Type B pancreatic cell (in vitro differentiated cells): ENCODE measurements around the gene OARD1. TPM values are rescaled to one million over a fixed set of nuclear protein-coding genes. Genes with fewer than 3 reads are reported as not detected.
A peak's percentile ranks its signal among the peaks of the same experiment; 100 is the strongest.

Experiments used
- DNase-seq: peaks from one replicate; pipeline ENCODE4 v3.0.0; 2021; ENCODE audit warnings: mixed read lengths; ENCODE audit not compliant: unreplicated experiment; ENCODE audit errors: extremely low spot score
- H3K27ac Mint-ChIP-seq: 2 replicates; pipeline ENCODE4 v1.8.0; 2021; ENCODE audit warnings: mild to moderate bottlenecking, mixed read lengths
- H3K27me3 Mint-ChIP-seq: 2 replicates; pipeline ENCODE4 v1.8.0; 2021; ENCODE audit warnings: mixed read lengths
- H3K36me3 Mint-ChIP-seq: 2 replicates; pipeline ENCODE4 v1.8.0; 2021; ENCODE audit warnings: mixed read lengths
- H3K4me1 Mint-ChIP-seq: one replicate; pipeline ENCODE4 v1.8.0; 2021; ENCODE audit warnings: mixed read lengths; ENCODE audit not compliant: unreplicated experiment
- H3K4me3 Mint-ChIP-seq: 2 replicates; pipeline ENCODE4 v1.8.0; 2021; ENCODE audit warnings: mild to moderate bottlenecking, mixed read lengths
- H3K9me3 Mint-ChIP-seq: 2 replicates; pipeline ENCODE4 v1.8.0; 2021; ENCODE audit warnings: mixed read lengths
- CTCF ChIP-seq: fragments of 200-600 bp; sonication (generic); conservative IDR thresholded peaks from 2 replicates; pipeline ENCODE4 v1.5.0; 2021; ENCODE audit warnings: antibody characterized with exemption, mild to moderate bottlenecking
- total RNA-seq: library from RNA; stranded (reverse); gene quantifications from 2 replicates; pipeline ENCODE4 v1.2.1, GENCODE V29; 2021; ENCODE audit warnings: low replicate concordance

The OARD1 gene
- total RNA-seq, 1 donor from 2014 or later: 33.7 TPM

GRCh38 chr6:41038205-41038604 lies 34.0 kb downstream of the OARD1 start:
- H3K9me3 Mint-ChIP-seq: no peaks in the 10 kb centered on the region
- H3K4me1 Mint-ChIP-seq: peaks cover 24% of the 10 kb centered on the region
- DNase-seq: no peak
- H3K27ac Mint-ChIP-seq: no peak overlapping the region
- H3K36me3 Mint-ChIP-seq: no peaks in the 10 kb centered on the region
- H3K27me3 Mint-ChIP-seq: no peaks in the 10 kb centered on the region
- H3K4me3 Mint-ChIP-seq: no peak overlapping the region
- no peak for TF ChIP-seq CTCF

GRCh38 chr6:41037107-41037900 lies 34.9 kb downstream of the OARD1 start:
- Mint-ChIP-seq H3K9me3 (no peaks in the 10 kb centered on the region), H3K4me1 (peaks cover 24% of the 10 kb centered on the region), H3K27ac (peak overlapping the region; percentile 90), H3K4me3 (peak overlapping the region; percentile 6), H3K36me3 (no peaks in the 10 kb centered on the region), H3K27me3 (no peaks in the 10 kb centered on the region)
- DNase-seq: no peak
- no peak for TF ChIP-seq CTCF

- TF ChIP-seq CTCF: no peak
- Mint-ChIP-seq H3K27ac (peak overlapping the region; percentile 90), H3K9me3 (no peaks in the 10 kb centered on the region), H3K4me3 (peak overlapping the region; percentile 6), H3K27me3 (no peaks in the 10 kb centered on the region), H3K36me3 (no peaks in the 10 kb centered on the region), H3K4me1 (peaks cover 24% of the 10 kb centered on the region)
- DNase-seq: no peak
Observed at GRCh38 chr6:41036601-41037000, 35.6 kb downstream of the OARD1 start.

GRCh38 chr6:41036186-41036585 lies 36.0 kb downstream of the OARD1 start:
- H3K36me3 Mint-ChIP-seq: no peaks in the 10 kb centered on the region
- peaks cover 24% of the 10 kb centered on the region for H3K4me1 Mint-ChIP-seq
- no peaks in the 10 kb centered on the region for H3K27me3 Mint-ChIP-seq
- no peak overlapping the region for H3K4me3 Mint-ChIP-seq
- peak overlapping the region; percentile 90 for H3K27ac Mint-ChIP-seq
- DNase-seq: no peak
- H3K9me3 Mint-ChIP-seq: no peaks in the 10 kb centered on the region
- no peak for TF ChIP-seq CTCF

GRCh38 chr6:41033776-41034175 lies 38.4 kb downstream of the OARD1 start:
- no peak overlapping the region for H3K4me3 Mint-ChIP-seq
- peaks cover 20% of the 10 kb centered on the region for H3K4me1 Mint-ChIP-seq
- no peak overlapping the region for H3K27ac Mint-ChIP-seq
- no peaks in the 10 kb centered on the region for H3K27me3 Mint-ChIP-seq
- no peaks in the 10 kb centered on the region for H3K9me3 Mint-ChIP-seq
- DNase-seq: no peak
- no peaks in the 10 kb centered on the region for H3K36me3 Mint-ChIP-seq
- TF ChIP-seq CTCF: no peak
